CD14-positive monocyte (primary cell): ENCODE measurements around the gene NOPCHAP1. TPM values are rescaled to one million over a fixed set of nuclear protein-coding genes. Genes with fewer than 3 reads are reported as not detected.

Source experiments
- DNase-seq, 3 donors: peaks; one replicate each; pipeline ENCODE4 v3.0.0-alpha.2; 2011 to 2022
- H2AFZ ChIP-seq: 2 replicates; pipeline ENCODE4 v1.6.0; 2012; ENCODE audit warnings: mild to moderate bottlenecking, low read depth, low read length, inconsistent platforms; ENCODE audit not compliant: insufficient read depth, poor library complexity, severe bottlenecking
- H3K27ac ChIP-seq, 2 donors: 1 replicate in 1 of 2; 2 replicates in 1 of 2; pipeline ENCODE4 v1.5.1; 2012 to 2013; ENCODE audit warnings: low read length in 2 of 2, control low read depth in 1 of 2, inconsistent platforms in 1 of 2, low read depth in 1 of 2, mild to moderate bottlenecking in 1 of 2
- H3K27me3 ChIP-seq, 2 donors: one replicate each; pipeline versions ENCODE4 v1.6.0 to v1.6.1; 2011 to 2013; ENCODE audit warnings: low read length in 2 of 2; ENCODE audit not compliant: control insufficient read depth in 2 of 2, insufficient read depth in 2 of 2
- H3K36me3 ChIP-seq, 2 donors: replicated peaks in 1 of 2; 1 replicate in 1 of 2; 2 replicates in 1 of 2; pipeline versions ENCODE4 v1.5.1 to v1.6.1; 2012 to 2013; ENCODE audit warnings: low read length in 2 of 2, control low read depth in 1 of 2, inconsistent platforms in 1 of 2, mild to moderate bottlenecking in 1 of 2; ENCODE audit not compliant: insufficient read depth in 2 of 2, control insufficient read depth in 1 of 2
- H3K4me1 ChIP-seq, 2 donors: 1 replicate in 1 of 2; 2 replicates in 1 of 2; pipeline versions ENCODE4 v1.5.1 to v1.6.1; 2012 to 2013; ENCODE audit warnings: low read length in 2 of 2, control low read depth in 1 of 2, inconsistent platforms in 1 of 2, mild to moderate bottlenecking in 1 of 2, moderate library complexity in 1 of 2; ENCODE audit not compliant: insufficient read depth in 2 of 2, control insufficient read depth in 1 of 2
- H3K4me2 ChIP-seq: replicated peaks from 2 replicates; pipeline ENCODE3; 2012; ENCODE audit warnings: low read length, moderate library complexity, mild to moderate bottlenecking; ENCODE audit not compliant: poor library complexity, severe bottlenecking; ENCODE audit errors: extremely low read depth
- H3K4me3 ChIP-seq, 3 experiments: fragments of 200-600 bp in 1 of 3; sonication (generic) in 1 of 3; replicated peaks in 1 of 3; 1 replicate in 2 of 3; 2 replicates in 1 of 3; pipeline ENCODE4 v1.5.1; 2011 to 2013; ENCODE audit warnings: low read length in 3 of 3, mild to moderate bottlenecking in 3 of 3, control low read depth in 2 of 3, low read depth in 2 of 3, inconsistent platforms in 1 of 3, moderate library complexity in 1 of 3
- H3K79me2 ChIP-seq: 2 replicates; pipeline ENCODE4 v1.6.0; 2012; ENCODE audit warnings: mild to moderate bottlenecking, control low read depth, inconsistent platforms, low read length, moderate library complexity; ENCODE audit not compliant: insufficient read depth
- H3K9ac ChIP-seq: 2 replicates; pipeline ENCODE4 v1.6.0; 2017; ENCODE audit warnings: low read length, mild to moderate bottlenecking; ENCODE audit not compliant: insufficient read depth, poor library complexity, severe bottlenecking
- H3K9me3 ChIP-seq, 2 donors: replicated peaks in 1 of 2; 1 replicate in 1 of 2; 2 replicates in 1 of 2; pipeline versions ENCODE4 v1.5.1 to v1.6.1; 2012 to 2013; ENCODE audit warnings: low read length in 2 of 2, control low read depth in 1 of 2; ENCODE audit not compliant: control insufficient read depth in 1 of 2, insufficient read depth in 1 of 2
- H4K20me1 ChIP-seq: 2 replicates; pipeline ENCODE4 v1.6.0; 2012; ENCODE audit warnings: mild to moderate bottlenecking, low read length, control low read depth, moderate library complexity; ENCODE audit not compliant: insufficient read depth
- H3K27ac Mint-ChIP-seq, 7 donors: one replicate each; pipeline ENCODE4 v1.8.0; 2020; ENCODE audit warnings: mild to moderate bottlenecking in 7 of 7, mixed read lengths in 7 of 7, moderate library complexity in 6 of 7, inconsistent platforms in 2 of 7
- H3K27me3 Mint-ChIP-seq, 3 donors: one replicate each; pipeline ENCODE4 v1.8.0; 2021 to 2022; ENCODE audit warnings: low read depth in 3 of 3, mild to moderate bottlenecking in 3 of 3, mixed read lengths in 3 of 3, moderate library complexity in 3 of 3, inconsistent platforms in 1 of 3
- H3K36me3 Mint-ChIP-seq, 2 donors: one replicate each; pipeline ENCODE4 v1.8.0; 2020; ENCODE audit warnings: mixed read lengths in 2 of 2, inconsistent platforms in 1 of 2, mild to moderate bottlenecking in 1 of 2
- H3K4me1 Mint-ChIP-seq: one replicate; pipeline ENCODE4 v1.8.0; 2020; ENCODE audit warnings: mild to moderate bottlenecking, mixed read lengths
- H3K4me3 Mint-ChIP-seq, 2 donors: one replicate each; pipeline ENCODE4 v1.8.0; 2020; ENCODE audit warnings: mild to moderate bottlenecking in 2 of 2, mixed read lengths in 2 of 2, moderate library complexity in 1 of 2
- H3K9me3 Mint-ChIP-seq, 7 donors: one replicate each; pipeline ENCODE4 v1.8.0; 2020 to 2022; ENCODE audit warnings: mixed read lengths in 7 of 7, mild to moderate bottlenecking in 6 of 7, moderate library complexity in 6 of 7, inconsistent platforms in 2 of 7
- WGBS: methylation state at CpG from one replicate; pipeline ENCODE4 v1.1.5; 2013; ENCODE audit warnings: missing lambda C conversion rate; ENCODE audit not compliant: insufficient coverage; 5-methylcytosine and 5-hydroxymethylcytosine counted together
- intact Hi-C, 2 donors: fragments of 100-400 bp; cut with micrococcal nuclease; formaldehyde crosslinking; loops; one replicate each; pipeline versions ENCODE4 v1.15.0 to v1.15.1; 2023
- polyA plus RNA-seq, 3 donors: library from polyadenylated mRNA; depleted of rRNA in 1 of 3; unstranded in 2 of 3; stranded (reverse) in 1 of 3; fragments of 300-500 nt in 2 of 3; fragments of >200 nt in 1 of 3; fragmentation: Illumina TruSeq in 2 of 3; gene quantifications; 1 replicate in 2 of 3; 2 replicates in 1 of 3; pipeline ENCODE4 v1.2.3, GENCODE V29; 2012 to 2021
- TF ChIP-seq, protein P1 (sequence below): fragments of 200-600 bp; IDR thresholded peaks from one replicate; pipeline ENCODE4 v1.8.0; 2022; ENCODE audit warnings: antibody characterized with exemption, mild to moderate bottlenecking

Gene NOPCHAP1
- polyA plus RNA-seq, 3 donors = 2.6 to 14.0 (median 12.0) TPM

DNA sequence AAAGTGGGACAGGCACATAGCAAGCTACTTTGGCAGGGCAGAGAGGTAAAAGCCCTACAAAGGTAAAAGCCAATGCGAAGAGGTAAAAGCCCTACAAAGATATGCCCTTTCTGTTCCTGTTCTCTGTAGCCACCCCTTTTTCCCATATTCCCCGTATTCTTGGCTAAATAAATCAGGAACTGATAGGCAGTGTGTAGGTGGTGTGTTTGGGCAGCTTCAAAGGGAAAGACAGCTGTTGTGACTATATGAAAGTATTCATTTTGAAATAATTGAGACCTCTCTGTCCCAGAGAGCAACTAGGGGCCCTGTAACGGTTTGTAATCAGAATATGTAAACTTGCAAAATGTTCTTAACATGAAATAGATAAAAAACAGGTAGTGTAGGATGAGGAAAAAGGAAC lies 16.8 kb upstream of the NOPCHAP1 start:
- H3K9me3 ChIP-seq = no peaks in the 10 kb centered on the region
- no peak overlapping the region for H3K4me2 ChIP-seq
- Mint-ChIP-seq H3K36me3 (no peaks in the 10 kb centered on the region), H3K27me3 (peaks cover 0 to 7% (median 0%) of the 10 kb centered on the region in 3 donors), H3K4me3 (no peak overlapping the region), H3K27ac (no peak overlapping the region), H3K9me3 (peaks cover 0 to 3% (median 0%) of the 10 kb centered on the region in 7 donors), H3K4me1 (peaks cover 13% of the 10 kb centered on the region)
- no peak overlapping the region for H3K4me3 ChIP-seq
- H3K27me3 ChIP-seq = no peaks in the 10 kb centered on the region
- H2AFZ ChIP-seq = no peak overlapping the region
- no peak overlapping the region for H3K9ac ChIP-seq
- H3K36me3 ChIP-seq = no peaks in the 10 kb centered on the region
- no peaks in the 10 kb centered on the region for H3K79me2 ChIP-seq
- no peaks in the 10 kb centered on the region for H4K20me1 ChIP-seq
- intact Hi-C loops = no loop called here
- WGBS = no CpG with 5 or more reads among the region's 3 CpGs
- H3K4me1 ChIP-seq = peaks cover 9 to 10% of the 10 kb centered on the region in 2 donors
- no peak overlapping the region for H3K27ac ChIP-seq
- no peak for DNase-seq
- TF ChIP-seq, protein P1, sequence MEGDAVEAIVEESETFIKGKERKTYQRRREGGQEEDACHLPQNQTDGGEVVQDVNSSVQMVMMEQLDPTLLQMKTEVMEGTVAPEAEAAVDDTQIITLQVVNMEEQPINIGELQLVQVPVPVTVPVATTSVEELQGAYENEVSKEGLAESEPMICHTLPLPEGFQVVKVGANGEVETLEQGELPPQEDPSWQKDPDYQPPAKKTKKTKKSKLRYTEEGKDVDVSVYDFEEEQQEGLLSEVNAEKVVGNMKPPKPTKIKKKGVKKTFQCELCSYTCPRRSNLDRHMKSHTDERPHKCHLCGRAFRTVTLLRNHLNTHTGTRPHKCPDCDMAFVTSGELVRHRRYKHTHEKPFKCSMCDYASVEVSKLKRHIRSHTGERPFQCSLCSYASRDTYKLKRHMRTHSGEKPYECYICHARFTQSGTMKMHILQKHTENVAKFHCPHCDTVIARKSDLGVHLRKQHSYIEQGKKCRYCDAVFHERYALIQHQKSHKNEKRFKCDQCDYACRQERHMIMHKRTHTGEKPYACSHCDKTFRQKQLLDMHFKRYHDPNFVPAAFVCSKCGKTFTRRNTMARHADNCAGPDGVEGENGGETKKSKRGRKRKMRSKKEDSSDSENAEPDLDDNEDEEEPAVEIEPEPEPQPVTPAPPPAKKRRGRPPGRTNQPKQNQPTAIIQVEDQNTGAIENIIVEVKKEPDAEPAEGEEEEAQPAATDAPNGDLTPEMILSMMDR = no peak

DNA sequence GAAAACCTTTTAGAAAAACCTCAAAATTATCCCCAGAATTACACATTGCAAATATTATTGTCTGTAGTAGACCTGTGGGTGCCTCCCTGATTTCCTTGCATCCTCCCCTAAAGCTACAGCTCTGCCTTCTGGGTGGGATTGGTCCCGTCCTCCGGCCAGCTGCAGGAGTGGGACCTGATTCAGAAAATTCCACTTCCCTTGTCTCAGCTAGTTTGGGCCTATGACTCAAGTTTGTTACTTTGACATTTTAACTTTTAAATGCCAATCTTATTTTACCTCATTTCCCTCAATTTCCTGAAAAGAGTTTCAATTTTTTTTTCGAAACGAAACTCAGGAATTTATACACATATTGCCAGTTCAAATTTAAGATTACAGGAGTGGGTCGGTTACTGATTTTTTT lies 14.8 kb upstream of the NOPCHAP1 start:
- no peak overlapping the region for H2AFZ ChIP-seq
- H3K4me3 ChIP-seq = no peak overlapping the region
- peak overlapping the region in 1 of 7 donors; percentile 11 for H3K27ac Mint-ChIP-seq
- H3K9me3 ChIP-seq = no peaks in the 10 kb centered on the region
- WGBS = 8% methylated on average over 2 of the region's 5 CpGs
- no peaks in the 10 kb centered on the region for H3K79me2 ChIP-seq
- no peak overlapping the region for H3K27ac ChIP-seq
- H3K4me1 Mint-ChIP-seq = peaks cover 27% of the 10 kb centered on the region
- H3K4me3 Mint-ChIP-seq = no peak overlapping the region
- no peaks in the 10 kb centered on the region for H4K20me1 ChIP-seq
- no peaks in the 10 kb centered on the region for H3K36me3 ChIP-seq
- no peak overlapping the region for H3K9ac ChIP-seq
- no peaks in the 10 kb centered on the region for H3K36me3 Mint-ChIP-seq
- H3K27me3 Mint-ChIP-seq = peaks cover 0 to 4% (median 0%) of the 10 kb centered on the region in 3 donors
- H3K4me2 ChIP-seq = no peak overlapping the region
- H3K27me3 ChIP-seq = no peaks in the 10 kb centered on the region
- intact Hi-C loops = no loop called here
- H3K9me3 Mint-ChIP-seq = peaks cover 0 to 3% (median 0%) of the 10 kb centered on the region in 7 donors
- TF ChIP-seq, protein P1 = no peak
- peaks cover 21 to 23% of the 10 kb centered on the region in 2 donors for H3K4me1 ChIP-seq
- DNase-seq = no peak
